Raji (cell line): ENCODE results near the gene STON1.

Experiments used
- POLR2A ChIP-seq: IDR thresholded peaks from 2 replicates; pipeline ENCODE4 v1.6.1; 2011; ENCODE audit warnings: low read depth, low read length, control low read depth; ENCODE audit not compliant: insufficient read depth

Gene STON1

GRCh38 chr2:48515513-48515985 lies 14.4 kb upstream of the STON1 start:
- TF ChIP-seq POLR2A: no peak

DNA sequence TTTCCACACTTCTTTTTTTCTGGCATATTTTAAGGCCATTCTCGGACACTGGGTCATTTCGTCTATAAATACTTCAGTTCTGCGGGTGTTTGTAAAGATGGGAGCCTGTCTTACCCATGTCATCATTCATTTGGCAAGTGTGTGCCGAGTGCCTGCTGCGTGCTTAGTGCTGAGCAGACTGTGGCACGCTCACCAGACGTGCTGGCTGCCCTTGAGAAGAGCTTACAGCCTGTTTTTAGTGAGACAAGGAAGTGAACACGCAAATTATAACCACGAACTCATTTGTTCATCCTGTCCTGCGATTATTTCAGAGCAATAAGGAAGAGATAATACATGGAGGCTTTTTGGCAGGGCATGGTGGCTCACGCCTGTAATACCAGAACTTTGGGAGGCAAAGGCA lies 10.4 kb upstream of the STON1 start:
- no peak for TF ChIP-seq POLR2A

GRCh38 chr2:48525269-48525943 lies 4.5 kb upstream of the STON1 start:
- no peak for TF ChIP-seq POLR2A

GRCh38 chr2:48527226-48527885 lies 2.6 kb upstream of the STON1 start:
- no peak for TF ChIP-seq POLR2A

DNA sequence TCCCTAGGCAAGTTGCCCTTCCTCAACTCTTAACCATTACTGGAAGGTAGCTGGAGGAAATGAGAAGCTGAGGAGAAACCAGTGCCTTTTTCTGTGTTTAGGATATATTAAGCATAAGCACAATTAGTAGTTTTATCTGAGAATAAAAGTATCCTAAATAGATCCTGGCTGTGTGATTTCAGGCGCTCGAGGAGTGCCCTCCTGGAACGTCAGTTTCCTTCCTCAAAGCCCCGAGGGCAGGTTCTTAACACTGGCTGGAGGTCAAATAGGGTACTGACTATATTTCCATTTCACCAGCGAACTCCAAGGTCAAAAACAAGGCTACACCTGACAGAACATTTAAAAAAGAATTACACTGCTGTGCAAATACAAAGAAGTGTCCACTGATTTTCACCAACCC lies 1.5 kb upstream of the STON1 start:
- no peak for TF ChIP-seq POLR2A

DNA sequence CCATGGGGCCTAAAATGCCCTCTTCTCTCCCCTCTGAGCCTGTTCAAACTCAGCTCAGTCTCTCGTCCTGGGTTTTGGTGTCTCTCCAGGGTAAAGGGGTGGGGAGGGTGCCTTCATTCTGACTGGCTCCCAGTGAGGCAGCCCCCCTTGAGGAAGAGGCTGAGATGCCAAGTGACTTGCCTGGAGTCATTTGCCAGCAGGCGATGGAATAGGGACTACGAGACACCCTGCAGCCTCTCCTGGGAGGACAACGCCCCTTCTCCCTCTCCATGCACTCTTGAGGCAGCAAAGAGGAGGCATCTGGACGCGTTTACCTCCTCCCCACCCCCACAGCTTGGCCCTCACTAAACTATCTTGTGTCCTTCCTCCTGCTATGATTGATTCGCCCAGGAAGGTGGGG lies 760 bp upstream of the STON1 start:
- TF ChIP-seq POLR2A: no peak

DNA sequence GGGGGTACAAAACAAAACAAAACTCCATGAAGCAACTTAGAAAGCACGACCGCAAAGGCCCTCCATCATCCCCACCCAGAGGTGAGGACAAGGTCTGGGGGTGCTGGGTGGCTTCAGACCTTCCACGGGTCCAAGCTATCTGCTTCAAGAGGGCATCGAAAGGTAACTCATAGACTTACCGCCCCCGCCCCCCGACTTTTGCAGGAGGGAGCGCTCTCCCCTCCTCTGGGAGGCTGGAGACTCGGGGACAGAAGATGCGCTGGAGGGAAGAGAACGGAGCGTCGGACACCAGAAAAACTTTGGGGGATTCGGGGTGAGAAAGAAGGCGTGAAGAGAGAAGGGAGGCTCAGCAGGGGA lies 300 bp upstream of the STON1 start:
- TF ChIP-seq POLR2A: no peak

- TF ChIP-seq POLR2A: no peak
Observed at GRCh38 chr2:48531141-48531648, 1.2 kb downstream of the STON1 start.

DNA sequence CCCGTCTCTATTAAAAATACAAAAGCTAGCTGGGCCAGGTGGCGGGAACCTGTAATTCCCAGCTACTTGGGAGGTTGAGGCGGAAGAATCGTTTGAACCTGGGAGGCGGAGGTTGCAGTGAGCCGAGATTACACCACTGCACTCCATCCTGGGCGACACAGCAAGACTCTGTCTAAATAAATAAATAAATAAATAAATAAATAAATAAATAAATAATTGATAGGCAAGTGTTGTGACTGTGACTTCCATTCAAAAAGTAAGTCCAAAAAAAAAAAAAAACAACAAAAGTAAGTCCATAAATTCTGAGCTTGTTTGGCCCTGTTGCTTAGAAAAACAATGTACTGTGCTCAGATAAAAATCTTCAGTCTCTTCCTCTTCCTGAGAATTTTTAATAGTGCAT lies 2.2 kb downstream of the STON1 start:
- no peak for TF ChIP-seq POLR2A

- TF ChIP-seq POLR2A: no peak
Observed at GRCh38 chr2:48532824-48533223, 2.9 kb downstream of the STON1 start.

DNA sequence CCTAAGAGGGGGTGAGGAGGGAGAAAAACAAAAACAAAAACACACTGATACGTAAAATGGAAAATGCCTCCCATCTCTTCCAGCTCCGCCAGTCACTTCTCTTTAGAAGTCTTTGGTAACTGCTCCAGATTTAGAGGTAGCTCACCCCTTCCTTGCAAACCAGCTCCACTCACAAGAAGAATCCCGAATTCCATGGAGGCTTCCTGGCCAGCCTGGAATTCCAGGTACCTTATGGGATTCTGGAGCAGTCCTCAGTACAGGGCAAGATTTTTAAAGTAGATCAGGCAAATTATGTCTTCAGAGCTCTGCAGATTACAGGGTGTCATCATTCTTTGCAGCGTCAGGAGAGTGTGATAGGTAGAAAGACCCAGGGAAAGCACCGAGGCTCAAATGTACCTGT lies 4.8 kb downstream of the STON1 start:
- TF ChIP-seq POLR2A: no peak

DNA sequence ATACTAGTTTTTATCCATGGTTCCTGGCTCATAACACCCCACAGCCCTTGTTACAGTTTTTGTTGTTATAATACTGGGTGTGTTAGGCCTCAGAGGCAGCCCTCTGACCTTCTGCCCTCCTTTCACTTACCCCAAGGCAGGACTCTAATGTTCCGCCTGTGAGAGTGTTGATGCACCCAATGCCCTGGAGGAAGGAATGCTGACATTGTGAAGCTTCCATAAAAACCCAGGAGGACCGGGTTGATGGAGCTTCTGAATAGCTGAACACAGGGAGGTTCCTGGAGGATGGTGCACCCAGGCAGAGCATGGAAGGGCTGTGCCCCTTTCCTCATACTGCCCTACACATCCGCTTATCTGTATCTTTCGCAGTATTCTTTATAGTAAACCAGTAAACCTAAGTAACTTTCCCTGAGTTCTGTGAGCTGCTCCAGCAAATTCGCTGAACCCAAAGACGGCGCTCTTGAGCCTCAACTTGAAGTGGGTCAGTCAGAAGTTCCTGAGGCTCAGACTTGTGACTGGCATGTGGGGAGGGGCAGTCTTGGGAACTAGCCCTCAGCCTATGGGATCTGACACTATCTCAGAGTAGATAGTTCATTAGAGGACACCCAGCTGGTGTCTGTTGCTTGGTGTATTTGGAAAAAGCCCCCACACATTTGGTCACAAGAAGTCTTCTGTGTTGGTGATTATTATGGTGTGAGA lies 10.4 kb downstream of the STON1 start:
- no peak for TF ChIP-seq POLR2A

DNA sequence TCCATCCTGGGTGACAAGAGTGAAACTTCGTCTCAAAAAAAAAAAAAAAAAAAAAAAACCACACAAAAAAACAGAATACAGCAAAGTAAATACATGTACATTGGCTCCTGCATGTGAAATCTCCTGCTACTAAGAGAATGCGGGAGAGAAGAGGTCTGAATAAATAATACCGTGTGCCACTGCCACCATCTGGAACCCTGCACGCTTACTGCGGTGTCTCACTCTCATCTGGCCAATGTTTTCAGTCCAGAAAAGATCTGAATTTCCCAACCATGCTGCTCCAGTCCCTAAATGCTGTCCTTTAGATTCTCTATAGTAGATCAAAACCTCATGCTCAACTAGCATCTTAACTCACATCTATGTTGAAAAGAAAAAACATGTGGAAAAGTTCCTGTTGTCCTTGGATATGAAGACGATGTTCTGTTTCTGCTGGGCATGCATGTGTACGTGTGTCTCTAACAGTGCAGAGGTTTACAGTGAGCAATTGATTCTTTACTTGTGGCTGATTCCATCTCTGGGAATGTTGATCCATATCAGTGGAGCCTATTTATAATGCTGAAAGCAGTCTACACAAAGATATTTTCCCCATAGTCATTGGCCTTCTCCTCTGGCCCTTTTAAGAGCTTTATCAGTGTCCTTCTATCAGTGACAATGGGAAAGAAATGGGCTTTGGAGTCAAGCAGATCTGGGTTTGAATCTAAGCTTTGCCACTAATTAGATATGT lies 11.9 kb downstream of the STON1 start:
- no peak for TF ChIP-seq POLR2A

GRCh38 chr2:48543895-48544294 lies 13.9 kb downstream of the STON1 start:
- TF ChIP-seq POLR2A: no peak

- no peak for TF ChIP-seq POLR2A
Observed at GRCh38 chr2:48545244-48545643, 15.3 kb downstream of the STON1 start.
